GM10847 (cell line): ENCODE data around the gene RAPGEF1.

Experiments
- POLR2A ChIP-seq: IDR thresholded peaks from 2 replicates; pipeline ENCODE4 v1.6.1; 2011; ENCODE audit not compliant: insufficient read length; ENCODE audit errors: extremely low read depth

Gene RAPGEF1

DNA sequence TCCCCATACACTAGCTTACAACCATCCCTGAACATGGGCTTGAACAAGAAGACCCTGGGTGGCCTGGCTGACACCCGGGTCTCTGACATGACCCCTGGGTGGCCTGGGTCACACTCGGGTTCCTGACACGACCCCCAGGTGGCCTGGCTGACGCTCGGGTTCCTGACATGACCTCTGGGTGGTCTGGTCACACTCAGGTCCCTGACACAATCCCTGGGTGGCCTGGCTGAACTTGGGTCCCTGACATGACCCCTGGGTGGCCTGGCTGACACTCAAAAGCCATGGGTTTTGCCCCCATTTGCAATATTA, 156.6 kb downstream of the RAPGEF1 start:
- no peak for TF ChIP-seq POLR2A

DNA sequence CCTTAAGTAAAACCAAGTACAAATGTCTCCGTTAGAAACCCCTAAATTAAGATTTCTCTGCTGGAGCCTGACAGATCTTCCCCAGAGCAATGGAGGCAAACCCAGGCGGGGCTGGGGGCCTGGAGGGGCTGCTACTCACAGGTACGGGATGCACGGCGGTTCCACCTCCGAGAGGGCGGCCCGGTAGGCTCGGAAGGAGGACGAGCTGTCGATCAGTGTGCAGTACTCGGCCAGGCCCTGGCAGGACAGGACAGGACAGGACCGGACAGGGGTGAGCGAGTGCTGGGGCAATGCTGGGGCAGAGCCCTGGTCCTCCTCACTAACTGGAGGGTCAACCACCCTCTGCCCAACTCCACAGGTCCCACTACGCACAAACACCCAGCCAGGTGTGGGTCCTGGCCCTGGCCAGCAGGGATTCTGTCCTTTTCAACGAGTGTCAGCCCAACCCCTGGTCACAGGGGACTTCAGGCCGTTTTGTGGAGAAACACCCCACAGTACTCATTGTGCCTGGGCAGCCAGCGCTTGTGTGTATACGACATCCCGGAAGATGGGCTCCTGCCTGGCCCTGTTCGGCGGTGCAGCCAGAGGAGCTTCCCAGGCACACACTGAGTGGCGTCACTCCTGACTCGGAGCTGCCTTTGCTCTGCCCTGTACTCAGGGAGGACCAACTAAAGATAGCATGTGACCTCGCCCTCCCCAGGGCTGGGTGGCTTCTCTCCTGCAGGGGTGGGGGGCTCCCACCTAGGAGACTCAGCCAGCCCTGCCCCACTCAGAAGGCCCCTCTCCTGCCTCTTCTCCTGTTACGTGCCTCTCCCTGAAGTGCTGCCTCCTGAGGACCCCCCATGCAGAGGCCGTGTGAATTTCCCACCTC, 157.2 kb downstream of the RAPGEF1 start:
- peak; percentile 9 for TF ChIP-seq POLR2A

GRCh38 chr9:131582056-131582455, 157.8 kb downstream of the RAPGEF1 start:
- TF ChIP-seq POLR2A, result no peak

DNA sequence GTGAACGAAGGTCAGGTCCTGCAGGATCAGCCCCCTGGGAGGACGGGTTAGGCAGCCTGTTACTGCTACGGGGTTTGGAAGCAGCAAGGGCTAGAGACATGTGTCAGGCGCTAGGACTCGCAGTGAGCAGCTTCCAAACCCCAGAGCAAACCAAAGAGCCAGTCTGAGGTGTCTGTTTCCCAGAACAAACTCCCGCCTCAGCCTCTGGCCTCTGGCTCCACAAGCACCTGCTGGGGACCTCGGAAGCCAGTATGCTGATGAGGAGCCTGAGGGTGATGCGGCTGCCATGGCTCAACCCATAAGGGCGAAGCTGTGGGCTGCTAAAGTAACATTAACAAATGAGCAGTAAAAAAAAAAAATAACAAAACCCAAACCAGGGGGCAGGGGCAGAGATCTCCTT, 159.5 kb downstream of the RAPGEF1 start:
- no peak for TF ChIP-seq POLR2A

- no peak for TF ChIP-seq POLR2A
Measured at GRCh38 chr9:131579789-131580211, 160.1 kb downstream of the RAPGEF1 start.

DNA sequence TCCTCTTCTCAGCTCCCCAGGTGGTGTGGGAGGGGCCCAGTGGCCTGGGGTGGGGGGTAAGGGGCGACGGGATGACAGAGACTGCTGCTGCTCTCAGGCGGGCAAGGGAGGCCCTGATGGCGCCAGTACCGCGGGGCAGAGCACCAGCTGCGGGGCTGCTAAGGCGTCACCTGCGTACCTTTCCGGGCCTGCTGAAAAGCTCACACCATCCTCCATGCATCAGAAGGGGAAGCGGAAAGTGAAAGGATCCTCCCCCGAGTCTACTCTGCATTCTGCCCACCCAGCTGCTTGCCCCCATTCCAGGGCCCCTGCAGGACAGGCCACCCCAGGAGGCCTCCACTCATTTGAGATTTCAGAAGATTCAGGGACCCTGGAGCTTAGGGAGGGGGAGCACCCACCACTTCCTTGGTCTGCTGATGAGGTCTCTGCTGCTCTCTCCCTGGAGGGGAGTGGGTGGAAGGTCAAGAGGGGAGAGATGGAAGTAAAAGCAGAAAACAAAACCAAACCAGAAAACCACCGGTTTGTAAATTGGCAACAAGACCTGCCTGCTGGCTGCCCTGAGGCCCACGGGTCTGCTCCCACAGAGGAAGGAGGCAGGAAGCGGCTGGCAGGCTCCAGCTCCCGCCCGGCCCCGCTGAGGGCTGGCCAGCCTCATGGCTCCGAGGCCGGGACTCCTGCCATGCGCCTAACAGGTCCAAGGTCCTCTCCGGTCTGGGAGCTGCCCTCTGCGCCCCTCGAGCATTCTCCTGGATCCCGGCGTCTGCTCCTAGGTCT, 161.0 kb downstream of the RAPGEF1 start:
- TF ChIP-seq POLR2A, result no peak

- TF ChIP-seq POLR2A, result no peak
Measured at GRCh38 chr9:131578021-131578420, 161.9 kb downstream of the RAPGEF1 start.

DNA sequence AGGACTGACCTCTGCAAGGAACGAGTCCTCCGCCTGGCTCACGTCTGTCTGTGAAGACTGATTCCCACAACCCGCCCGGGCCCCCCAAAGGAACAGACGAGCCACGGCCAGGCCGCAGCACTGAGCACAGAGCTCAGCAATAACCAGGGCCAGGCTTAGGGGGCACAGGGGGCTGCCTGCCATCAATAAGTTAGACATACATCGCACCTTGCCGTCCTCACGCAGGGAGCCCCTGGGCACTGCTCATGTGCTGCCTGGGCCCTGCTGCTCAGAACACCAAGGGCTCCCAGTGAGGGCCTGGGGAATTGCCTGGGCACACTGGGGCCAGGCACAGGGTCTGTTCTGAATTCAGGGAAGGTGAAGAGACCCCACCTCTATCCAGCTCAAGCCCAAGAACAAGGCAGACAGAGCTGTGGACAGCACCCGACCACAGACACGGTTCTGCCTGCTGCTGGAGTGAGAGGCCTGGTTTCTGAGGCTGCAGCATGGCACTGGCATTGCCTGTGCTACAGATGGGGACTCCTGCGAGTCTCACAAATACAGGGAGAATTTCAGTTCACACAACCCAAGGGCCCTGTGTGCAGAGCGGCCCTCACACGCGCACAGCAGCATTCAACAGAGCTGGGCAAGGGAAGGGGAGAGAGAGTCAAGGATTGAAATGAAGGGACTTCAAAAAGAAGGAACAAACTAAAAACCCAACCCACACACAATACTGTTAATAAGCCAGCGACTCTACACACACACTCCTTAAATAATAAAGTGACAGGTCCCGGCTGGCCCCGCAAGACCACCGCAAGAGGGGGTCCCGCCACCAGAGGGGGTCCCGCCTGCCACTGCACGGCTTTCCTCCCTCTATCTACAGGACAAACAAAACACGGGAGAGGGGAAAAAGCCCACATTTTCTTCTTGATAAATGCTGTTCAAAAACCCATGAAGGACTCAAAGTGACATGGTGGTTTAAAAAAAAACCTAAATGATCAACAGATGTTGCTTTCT, 162.6 kb downstream of the RAPGEF1 start:
- no peak for TF ChIP-seq POLR2A

DNA sequence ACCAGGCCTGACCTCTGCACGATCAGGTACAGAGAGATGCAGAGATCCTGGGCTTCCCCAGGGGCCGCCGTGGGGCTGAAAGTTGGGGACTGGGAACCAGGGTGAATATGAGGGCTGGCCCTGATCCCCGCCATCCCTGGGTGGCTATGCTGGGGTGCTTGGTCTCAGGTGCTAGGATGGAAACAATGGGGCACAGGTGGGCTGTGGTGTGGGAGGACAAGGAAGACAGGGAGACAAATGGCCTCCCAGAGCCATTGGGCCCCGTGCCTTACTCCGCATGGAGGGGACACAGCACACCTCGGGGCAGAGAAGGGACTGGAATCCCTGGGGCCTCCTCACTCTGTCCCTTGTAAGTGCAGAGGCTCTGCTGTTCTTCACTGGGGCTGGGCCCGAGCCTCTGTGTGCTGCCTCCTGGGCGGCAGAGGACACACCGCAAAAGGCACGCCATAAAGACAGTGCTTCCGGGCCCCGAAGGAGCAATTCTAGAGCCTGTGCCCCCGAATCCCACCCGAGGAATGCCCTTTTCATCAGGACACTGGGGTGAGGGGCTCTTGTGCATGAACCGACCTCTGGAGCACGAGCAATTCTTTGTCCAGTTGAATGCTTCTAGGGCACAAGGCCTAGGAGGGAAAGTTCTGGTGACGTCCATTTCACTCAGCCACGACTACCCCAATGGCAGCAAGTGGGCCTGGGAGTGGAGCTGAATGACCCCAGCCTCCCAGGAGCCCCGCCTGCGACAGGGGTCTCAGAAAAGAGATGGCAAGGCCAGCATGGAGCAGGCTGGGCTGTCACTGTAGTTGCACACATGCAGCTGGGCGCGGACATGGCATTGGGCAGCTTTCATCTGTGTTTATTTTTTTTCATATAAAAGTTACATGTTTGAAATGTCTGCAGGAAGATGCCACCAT, 163.7 kb downstream of the RAPGEF1 start:
- no peak for TF ChIP-seq POLR2A

DNA sequence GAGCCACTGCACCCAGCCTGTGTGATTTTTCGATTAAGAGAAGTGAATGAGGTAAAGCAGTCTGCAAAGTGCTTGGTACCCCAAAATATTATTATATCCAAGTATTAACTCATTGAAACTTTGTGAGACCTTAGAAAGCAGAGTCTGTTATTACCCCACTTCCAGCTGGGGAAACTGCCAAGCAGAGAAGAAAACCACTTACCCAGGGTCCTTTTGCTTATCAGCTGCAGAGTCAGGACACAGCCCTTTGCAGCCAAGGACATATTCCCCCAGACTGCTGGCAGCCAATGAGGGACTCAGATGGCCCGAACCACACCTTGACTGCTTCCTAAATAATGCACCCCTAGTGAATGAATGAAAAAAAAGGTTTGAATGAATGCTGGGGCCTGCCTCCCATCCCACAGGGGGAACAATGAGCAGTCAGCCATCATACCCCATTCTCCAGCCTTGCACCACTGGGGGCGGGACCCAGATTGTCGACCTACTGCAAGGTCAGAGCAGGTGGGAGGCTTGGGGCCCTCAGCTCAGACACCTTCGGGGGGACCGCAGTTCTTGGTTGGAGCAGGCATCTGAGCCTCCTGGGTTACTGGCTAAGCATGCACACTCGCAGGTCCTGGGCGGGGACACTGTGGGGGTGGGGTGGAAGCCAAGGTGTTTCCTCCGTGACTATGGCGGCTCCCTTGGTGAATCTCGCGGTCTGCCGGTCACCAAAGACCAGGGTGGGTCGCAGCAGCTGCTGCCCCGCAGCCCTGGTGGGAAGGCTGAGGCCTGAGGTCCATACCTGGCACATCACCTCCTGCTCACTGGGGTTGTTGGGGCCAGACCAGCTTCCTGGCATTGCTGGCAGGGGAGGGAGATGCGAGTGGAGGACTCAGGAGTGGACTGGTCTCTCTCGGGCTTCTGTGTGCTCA, 164.9 kb downstream of the RAPGEF1 start:
- TF ChIP-seq POLR2A, result no peak

DNA sequence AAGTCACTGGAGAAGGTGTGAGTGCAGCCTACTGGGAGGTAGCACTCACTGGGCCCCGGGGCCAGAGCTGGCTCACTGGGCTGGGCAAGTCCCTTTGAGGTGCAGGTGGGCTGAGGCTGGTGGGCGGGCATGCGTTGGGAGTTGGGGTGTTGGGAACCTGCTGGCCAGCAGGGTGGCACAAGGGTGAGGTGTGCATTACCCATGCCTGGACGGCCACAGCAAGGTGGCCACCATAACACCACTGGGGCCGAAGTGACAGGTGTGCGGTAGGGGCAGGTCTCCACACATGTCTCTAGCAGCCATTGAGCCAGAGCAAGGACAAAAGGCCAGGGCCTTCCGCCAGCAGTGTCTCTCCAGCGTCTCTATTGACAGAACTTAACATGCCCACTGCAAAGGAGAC, 172.0 kb downstream of the RAPGEF1 start:
- no peak for TF ChIP-seq POLR2A

- no peak for TF ChIP-seq POLR2A
Measured at GRCh38 chr9:131566158-131566557, 173.7 kb downstream of the RAPGEF1 start.

DNA sequence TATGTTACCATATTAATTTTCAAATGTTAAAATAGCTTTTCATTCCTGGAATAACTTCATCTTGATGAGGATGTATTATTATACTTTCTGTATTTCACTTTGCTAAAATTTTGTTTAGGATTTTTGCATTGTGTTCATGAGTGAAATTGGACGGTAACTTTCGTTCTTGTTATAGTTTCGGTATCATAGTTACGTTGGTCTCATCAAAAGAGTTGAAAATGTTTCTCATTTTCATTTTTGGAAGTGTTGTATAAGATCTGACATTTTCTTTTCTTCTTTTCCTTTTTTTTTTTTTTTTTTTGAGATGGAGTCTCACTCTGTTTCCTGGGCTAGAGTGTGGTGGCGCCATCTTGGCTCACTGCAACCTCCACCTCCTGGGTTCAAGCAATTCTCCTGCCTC, 174.5 kb downstream of the RAPGEF1 start:
- TF ChIP-seq POLR2A, result no peak
